HG02642 (cell line): ENCODE data around the gene FAT1.
"Not testable (repeated sequence)": the region's sequence is repeated elsewhere in the genome, so short reads cannot be mapped to it uniquely, and the experiment has no call there.

Experiments used
- ATAC-seq: cut with Tn5 transposase; IDR thresholded peaks from one replicate; pipeline ENCODE4 v1.9.1; 2021; ENCODE audit warnings: mild to moderate bottlenecking; ENCODE audit not compliant: unreplicated experiment, poor library complexity

Gene FAT1

GRCh38 chr4:186723292-186724057 is at the start of gene FAT1:
TSS of gene FAT1 (minus strand) at chr4:186723856. CDS start at chr4:186709827, 14,029 bp downstream.
- ATAC-seq, result no peak

- ATAC-seq, result no peak
Measured at GRCh38 chr4:186772936-186773487, 49.4 kb upstream of the FAT1 start.

GRCh38 chr4:186771624-186772023 is 48.0 kb upstream of the FAT1 start:
- ATAC-seq, result no peak

GRCh38 chr4:186770481-186771175 is 47.0 kb upstream of the FAT1 start:
- no peak for ATAC-seq

GRCh38 chr4:186767794-186768193 is 44.1 kb upstream of the FAT1 start:
- no peak for ATAC-seq

GRCh38 chr4:186765673-186766546 is 42.3 kb upstream of the FAT1 start:
- ATAC-seq, result no peak

GRCh38 chr4:186765138-186765537 is 41.5 kb upstream of the FAT1 start:
- ATAC-seq, result no peak

GRCh38 chr4:186764457-186764856 is 40.8 kb upstream of the FAT1 start:
- no peak for ATAC-seq

GRCh38 chr4:186762865-186763264 is 39.2 kb upstream of the FAT1 start:
- no peak for ATAC-seq

GRCh38 chr4:186762361-186762760 is 38.7 kb upstream of the FAT1 start:
- no peak for ATAC-seq

GRCh38 chr4:186761956-186762355 is 38.3 kb upstream of the FAT1 start:
- ATAC-seq, result not testable (repeated sequence)

- no peak for ATAC-seq
Measured at GRCh38 chr4:186761393-186761792, 37.7 kb upstream of the FAT1 start.

GRCh38 chr4:186760576-186760975 is 36.9 kb upstream of the FAT1 start:
- ATAC-seq, result no peak

- no peak for ATAC-seq
Measured at GRCh38 chr4:186759990-186760389, 36.3 kb upstream of the FAT1 start.

- ATAC-seq, result no peak
Measured at GRCh38 chr4:186758929-186759682, 35.5 kb upstream of the FAT1 start.

GRCh38 chr4:186757696-186758355 is 34.2 kb upstream of the FAT1 start:
- no peak for ATAC-seq

- ATAC-seq, result not testable (repeated sequence)
Measured at GRCh38 chr4:186756550-186756949, 32.9 kb upstream of the FAT1 start.

- no peak for ATAC-seq
Measured at GRCh38 chr4:186755550-186756519, 32.2 kb upstream of the FAT1 start.
